ENCODE results near the gene C4BPB. TPM values are rescaled to one million over a fixed set of nuclear protein-coding genes. Genes with fewer than 3 reads are reported as not detected.

The C4BPB gene
- total and polyA plus RNA-seq, 2 of the 8 experiments (the other 6 are each of a cell fraction or from before 2014, with no cell fraction given) = not detected

- 98% methylated on average over 8 of the region's 8 CpGs; no CpG with 5 or more reads in 1 of the 2 experiments for WGBS, 2 experiments (ENCODE audit: extremely low coverage in 1 of 2, insufficient coverage in 1 of 2, insufficient read length in 1 of 2, insufficient replicate concordance in 2 of 2, low coverage in 1 of 2, low lambda C conversion rate in 2 of 2, missing lambda C conversion rate in 1 of 2)
- TF ChIP-seq MAFK (IDR thresholded peaks at IDR 0.05; ENCODE audit: low read depth, low read length) = no peak
- TF ChIP-seq EZH2 (IDR thresholded peaks at IDR 0.05; ENCODE audit: low read depth, low read length, severe bottlenecking) = no peak
- TF ChIP-seq KDM1A (IDR thresholded peaks at IDR 0.05; ENCODE audit: borderline replicate concordance, low read length) = no peak
- TF ChIP-seq SIN3A (conservative IDR thresholded peaks at IDR 0.05 in 1 of 2, IDR thresholded peaks at IDR 0.05 in 1 of 2; ENCODE audit: low read depth in 1 of 2, low read length in 2 of 2) = no peak
- no peak for TF ChIP-seq EP300 (IDR thresholded peaks at IDR 0.05; ENCODE audit: borderline replicate concordance in 1 of 2, low read depth in 2 of 2, low read length in 2 of 2)
- no peak for TF ChIP-seq RXRA (IDR thresholded peaks at IDR 0.05; ENCODE audit: insufficient read depth, low read depth, low read length)
- no peak for TF ChIP-seq ZNF274 (IDR thresholded peaks at IDR 0.05; ENCODE audit: borderline replicate concordance, extremely low read depth, low read length)
- TF ChIP-seq CEBPB (IDR thresholded peaks at IDR 0.05; ENCODE audit: low read depth, low read length) = no peak
- TF ChIP-seq SP4 (IDR thresholded peaks at IDR 0.05; ENCODE audit: low read length) = no peak
- TF ChIP-seq SIRT6 (IDR thresholded peaks at IDR 0.05; ENCODE audit: low read length) = no peak
- no peak for TF ChIP-seq CHD2 (IDR thresholded peaks at IDR 0.05; ENCODE audit: low read length)
- TF ChIP-seq KDM4A (IDR thresholded peaks at IDR 0.05; ENCODE audit: low read depth, low read length, severe bottlenecking) = no peak
- TF ChIP-seq SP2 (IDR thresholded peaks at IDR 0.05; ENCODE audit: low read length) = no peak
- TF ChIP-seq RNF2 (IDR thresholded peaks at IDR 0.05; ENCODE audit: borderline replicate concordance, low read depth, low read length, missing control alignments, poor library complexity, severe bottlenecking) = no peak
These were observed 24.1 kb upstream of the C4BPB start for GRCh38 chr1:207064561-207064960.

More at GRCh38 chr1:207064561-207064960, 24.1 kb upstream of the C4BPB start:
- Histone ChIP-seq H3K23me2 (ENCODE audit: low read depth, low read length) (no peaks in the 10 kb centered on the region), H2AFZ (ENCODE audit: low read length) (no peak overlapping the region), H3K4me1 (replicated peaks in 1 of 4; ENCODE audit: control insufficient read depth in 3 of 4, insufficient read depth in 4 of 4, low read length in 3 of 4) (no peaks in the 10 kb centered on the region), H3K14ac (ENCODE audit: insufficient read length) (no peak overlapping the region), H3K79me2 (ENCODE audit: control insufficient read depth in 1 of 2, insufficient read depth in 2 of 2, low read length in 2 of 2) (no peaks in the 10 kb centered on the region), H3K18ac (ENCODE audit: extremely low read depth, low read length) (no peak overlapping the region), H4K91ac (replicated peaks; ENCODE audit: insufficient read length, low read length) (no peak overlapping the region), H3K56ac (replicated peaks; ENCODE audit: insufficient read length, low read depth, low read length) (no peak overlapping the region), H3K27me3 (replicated peaks in 1 of 4; ENCODE audit: control insufficient read depth in 3 of 4, extremely low read depth in 1 of 4, insufficient read depth in 3 of 4, low read length in 3 of 4) (no peaks in the 10 kb centered on the region), H3K27ac (ENCODE audit: low read depth, low read length) (no peak overlapping the region), H2AK5ac (ENCODE audit: low read depth, low read length) (no peak overlapping the region), H3K4ac (replicated peaks; ENCODE audit: insufficient read length, low read depth, low read length) (no peak overlapping the region), H4K20me1 (replicated peaks in 1 of 2; ENCODE audit: control insufficient read depth in 1 of 2, insufficient read depth in 2 of 2, low read length in 2 of 2) (peaks cover 0 to 2% of the 10 kb centered on the region in 2 experiments), H3K23ac (ENCODE audit: insufficient read length) (no peak overlapping the region), H2BK120ac (replicated peaks; ENCODE audit: low read depth, low read length) (no peak overlapping the region), H3K36me3 (ENCODE audit: control insufficient read depth in 2 of 4, insufficient read depth in 4 of 4, low read length in 3 of 4) (peaks cover 3 to 46% (median 32%) of the 10 kb centered on the region in 4 experiments), H2BK5ac (ENCODE audit: low read depth, low read length) (no peak overlapping the region), H2BK20ac (ENCODE audit: low read length) (no peak overlapping the region), H3K4me3 (ENCODE audit: extremely low read depth in 1 of 4, insufficient read depth in 2 of 4, low read depth in 3 of 4, low read length in 4 of 4) (no peak overlapping the region), H4K8ac (ENCODE audit: extremely low read depth, insufficient read depth, low read length) (no peak overlapping the region), H4K5ac (ENCODE audit: insufficient read length, low read depth, low read length) (no peak overlapping the region), H3K4me2 (ENCODE audit: insufficient read depth in 1 of 2, low read depth in 2 of 2, low read length in 2 of 2) (no peak overlapping the region), H3K79me1 (ENCODE audit: low read depth, low read length) (no peaks in the 10 kb centered on the region), H3K9ac (replicated peaks in 1 of 4; ENCODE audit: extremely low read depth in 1 of 4, low read depth in 3 of 4, low read length in 3 of 4) (no peak overlapping the region), H2BK12ac (ENCODE audit: low read depth, low read length) (no peak overlapping the region), H3K9me3 (ENCODE audit: insufficient read depth in 2 of 2, low read depth in 1 of 2, low read length in 1 of 2) (no peaks in the 10 kb centered on the region), H2BK15ac (ENCODE audit: low read length) (no peak overlapping the region)
- DNase-seq (ENCODE audit: low read depth in 1 of 2, low spot score in 2 of 2) (no peak), FAIRE-seq (no peak)
- ChIA-PET CTCF (ENCODE audit: partially characterized antibody) (interaction anchor here (0.9 kb wide), 1 partner anchor 11 kb away, joined by 3 read pairs; no protein-coding TSS in a partner anchor), POLR2A (ENCODE audit: partially characterized antibody) (interaction anchor here (0.6 kb wide), 1 partner anchor 287 kb away, joined by 3 read pairs; no protein-coding TSS in a partner anchor)

Measured in H1 (cell line).